GM20000 (cell line): ENCODE results near the gene ANKRD40CL.

Source experiments
- DNase-seq: peaks from one replicate; pipeline ENCODE4 v3.0.0; 2012; ENCODE audit warnings: low spot score
- TF ChIP-seq, protein P1 (sequence below): IDR thresholded peaks from 2 replicates; pipeline ENCODE4 v1.5.1; 2012; ENCODE audit warnings: mild to moderate bottlenecking, control low read depth; ENCODE audit errors: extremely low read depth, missing control alignments

Gene ANKRD40CL

GRCh38 chr17:50767446-50767845 lies at the start of gene ANKRD40CL:
TSS of gene ANKRD40CL (minus strand) at chr17:50767518. CDS start at chr17:50766913, 605 bp downstream.
- no peak for DNase-seq
- TF ChIP-seq, protein P1, sequence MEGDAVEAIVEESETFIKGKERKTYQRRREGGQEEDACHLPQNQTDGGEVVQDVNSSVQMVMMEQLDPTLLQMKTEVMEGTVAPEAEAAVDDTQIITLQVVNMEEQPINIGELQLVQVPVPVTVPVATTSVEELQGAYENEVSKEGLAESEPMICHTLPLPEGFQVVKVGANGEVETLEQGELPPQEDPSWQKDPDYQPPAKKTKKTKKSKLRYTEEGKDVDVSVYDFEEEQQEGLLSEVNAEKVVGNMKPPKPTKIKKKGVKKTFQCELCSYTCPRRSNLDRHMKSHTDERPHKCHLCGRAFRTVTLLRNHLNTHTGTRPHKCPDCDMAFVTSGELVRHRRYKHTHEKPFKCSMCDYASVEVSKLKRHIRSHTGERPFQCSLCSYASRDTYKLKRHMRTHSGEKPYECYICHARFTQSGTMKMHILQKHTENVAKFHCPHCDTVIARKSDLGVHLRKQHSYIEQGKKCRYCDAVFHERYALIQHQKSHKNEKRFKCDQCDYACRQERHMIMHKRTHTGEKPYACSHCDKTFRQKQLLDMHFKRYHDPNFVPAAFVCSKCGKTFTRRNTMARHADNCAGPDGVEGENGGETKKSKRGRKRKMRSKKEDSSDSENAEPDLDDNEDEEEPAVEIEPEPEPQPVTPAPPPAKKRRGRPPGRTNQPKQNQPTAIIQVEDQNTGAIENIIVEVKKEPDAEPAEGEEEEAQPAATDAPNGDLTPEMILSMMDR = no peak

GRCh38 chr17:50816271-50816670 lies 49.0 kb upstream of the ANKRD40CL start:
- TF ChIP-seq, protein P1 = no peak
- no peak for DNase-seq

- TF ChIP-seq, protein P1 = no peak
- DNase-seq = no peak
Measured at GRCh38 chr17:50815400-50815799, 48.1 kb upstream of the ANKRD40CL start.

DNA sequence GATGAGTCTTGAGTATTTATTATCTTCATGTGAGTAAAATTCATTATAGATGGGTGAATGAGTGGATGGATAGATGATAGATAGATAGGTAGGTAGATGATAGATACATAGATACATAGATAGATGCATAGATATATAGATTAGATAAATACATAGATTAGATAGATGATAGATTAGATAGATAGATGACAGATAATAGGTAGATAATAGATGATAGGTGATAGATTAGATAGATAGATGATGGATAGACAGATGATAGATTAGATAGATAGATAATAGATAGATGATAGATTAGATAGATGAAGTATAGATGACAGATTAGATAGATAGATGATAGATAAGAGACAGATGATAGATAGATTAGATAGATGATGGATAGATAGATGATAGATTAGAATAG lies 46.3 kb upstream of the ANKRD40CL start:
- TF ChIP-seq, protein P1 = no peak

GRCh38 chr17:50808888-50809287 lies 41.6 kb upstream of the ANKRD40CL start:
- no peak for DNase-seq
- TF ChIP-seq, protein P1 = no peak

More for the DNA sequence above, 46.3 kb upstream of the ANKRD40CL start:
- no peak for DNase-seq

DNA sequence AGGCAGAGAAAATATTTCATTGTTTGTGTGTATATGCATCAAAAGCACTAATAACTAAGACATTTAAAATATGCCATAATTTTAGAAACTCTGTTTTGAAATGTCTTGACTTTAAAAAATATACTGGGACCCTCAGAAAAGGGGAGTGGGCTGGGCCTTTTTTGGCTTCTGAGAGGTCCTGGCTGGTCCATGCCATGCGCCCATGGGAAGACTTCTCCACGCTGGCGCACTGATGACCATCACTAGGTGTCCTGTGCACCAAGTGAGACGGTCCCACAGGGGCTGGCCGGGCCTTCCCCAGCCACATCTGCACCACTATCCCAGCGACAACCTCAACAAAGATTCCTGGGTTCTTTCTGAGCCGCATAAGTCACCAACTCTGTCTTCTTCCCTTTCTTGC lies 41.1 kb upstream of the ANKRD40CL start:
- TF ChIP-seq, protein P1 = no peak
- DNase-seq = no peak

- DNase-seq = no peak
- TF ChIP-seq, protein P1 = no peak
Measured at GRCh38 chr17:50807675-50808074, 40.4 kb upstream of the ANKRD40CL start.

DNA sequence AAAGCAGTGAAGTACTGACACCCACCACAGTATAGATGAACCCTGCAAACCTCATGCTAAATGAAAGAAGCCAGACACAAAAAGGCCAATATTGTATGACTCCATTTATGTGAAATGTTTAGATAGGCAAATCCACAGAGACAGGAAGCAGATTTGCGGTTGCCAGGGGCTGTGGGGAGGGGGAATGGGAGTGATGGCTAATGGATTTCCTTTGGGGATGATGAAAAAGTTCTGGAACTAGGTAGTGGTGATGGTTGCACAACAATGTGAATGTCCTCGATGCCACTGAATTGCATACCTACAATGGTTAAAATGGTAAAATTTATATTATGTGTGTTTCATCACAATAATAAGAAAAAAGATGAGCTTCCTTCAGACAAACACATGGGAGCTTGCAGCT lies 39.7 kb upstream of the ANKRD40CL start:
- TF ChIP-seq, protein P1 = no peak
- no peak for DNase-seq
